Body of pancreas (tissue), 4 donors: ENCODE measurements around the gene DIP2A.

Source experiments
- CTCF ChIP-seq, 7 experiments: fragments of 450-650 bp in 4 of 7; fragments of 200-600 bp in 3 of 7; sonication (generic) in 3 of 7; IDR thresholded peaks; one replicate each; pipeline ENCODE4 v1.5.1; 2016 to 2019; ENCODE audit warnings: antibody characterized with exemption in 7 of 7
- POLR2A ChIP-seq, 3 donors: fragments of 450-650 bp; IDR thresholded peaks; one replicate each; pipeline ENCODE4 v1.6.1; 2016; ENCODE audit warnings: antibody characterized with exemption in 3 of 3, mild to moderate bottlenecking in 2 of 3

- TF ChIP-seq CTCF (IDR thresholded peaks at IDR 0.05) (no peak), POLR2A (IDR thresholded peaks at IDR 0.05) (no peak)
These were observed 93.6 kb downstream of the DIP2A start for GRCh38 chr21:46552274-46552673.
